ENCODE measurements around the gene GNAO1.

GNAO1 gene

DNA sequence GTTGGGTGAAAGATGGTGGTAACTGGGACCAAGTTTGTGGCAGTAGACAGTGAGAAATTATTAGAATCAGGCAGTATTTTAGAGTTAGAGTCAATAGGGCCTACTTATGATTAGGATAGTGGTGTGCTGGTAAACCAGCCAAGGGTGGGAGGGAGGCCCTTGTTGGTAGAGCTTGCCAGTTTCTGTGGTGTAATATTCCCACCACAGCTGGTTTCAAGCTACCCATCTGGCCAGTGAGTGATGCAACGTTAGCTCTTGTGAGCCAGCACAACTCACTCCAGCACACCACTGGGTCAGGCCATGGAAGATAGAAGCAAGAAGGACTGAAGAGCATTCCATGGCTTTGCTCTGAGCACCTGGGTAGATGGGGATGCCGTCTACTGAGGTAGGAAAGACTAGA, 34.9 kb downstream of the GNAO1 start:
- H3K9me3 ChIP-seq (ENCODE audit: control insufficient read depth, low read depth, low read length): no peaks in the 10 kb centered on the region

DNA sequence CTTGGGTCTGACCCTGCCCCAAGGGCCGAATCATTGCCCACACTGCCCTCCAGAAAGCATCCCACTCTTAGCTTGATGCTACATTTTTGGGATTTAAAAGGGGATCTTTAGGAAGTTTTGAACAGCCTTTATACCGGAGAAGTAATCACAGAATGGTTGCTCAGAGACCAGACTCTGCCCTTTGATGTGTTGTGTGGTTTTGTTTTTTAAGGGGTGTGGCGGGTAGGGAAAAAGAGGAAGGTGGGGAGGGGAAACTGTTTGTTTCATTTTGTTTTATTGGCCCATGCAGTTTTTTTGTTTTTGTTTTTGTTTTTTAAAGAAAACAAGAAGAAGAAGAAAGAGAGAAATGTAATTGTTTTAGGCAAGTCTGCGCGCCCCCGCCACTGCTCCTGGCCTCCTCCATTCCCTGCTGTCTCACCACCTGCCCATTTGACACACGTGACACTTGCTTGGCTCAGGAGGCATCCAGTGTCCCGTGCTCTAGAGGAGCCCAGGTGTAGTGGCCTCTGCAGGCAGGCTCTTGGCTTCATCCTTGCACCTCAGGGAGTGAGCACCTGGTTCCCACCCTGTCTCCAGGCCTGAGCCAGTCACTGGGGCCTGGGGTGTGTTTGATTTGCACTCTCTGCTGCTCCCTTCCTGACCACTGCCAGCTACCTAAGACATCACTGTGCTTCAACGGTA, 35.7 kb downstream of the GNAO1 start:
- H3K4me3 ChIP-seq (ENCODE audit: low read length): no peak overlapping the region
- no peaks in the 10 kb centered on the region for H3K27me3 ChIP-seq (ENCODE audit: control insufficient read depth, insufficient read depth, low read length)
- no peak overlapping the region for H3K27ac ChIP-seq (ENCODE audit: low read length)
- no peaks in the 10 kb centered on the region for H3K36me3 ChIP-seq (ENCODE audit: control insufficient read depth, low read depth, low read length)
- H3K4me1 ChIP-seq (ENCODE audit: control insufficient read depth, low read depth, low read length): peaks cover 6% of the 10 kb centered on the region
- H3K9ac ChIP-seq (ENCODE audit: low read length): no peak overlapping the region
- no peaks in the 10 kb centered on the region for H3K9me3 ChIP-seq (ENCODE audit: control insufficient read depth, low read depth, low read length)

More for the DNA sequence above, 34.9 kb downstream of the GNAO1 start:
- no peak overlapping the region for H3K27ac ChIP-seq (ENCODE audit: low read length)
- no peak overlapping the region for H3K4me3 ChIP-seq (ENCODE audit: low read length)
- no peak overlapping the region for H3K9ac ChIP-seq (ENCODE audit: low read length)
- H3K4me1 ChIP-seq (ENCODE audit: control insufficient read depth, low read depth, low read length): peaks cover 6% of the 10 kb centered on the region
- no peaks in the 10 kb centered on the region for H3K36me3 ChIP-seq (ENCODE audit: control insufficient read depth, low read depth, low read length)
- no peaks in the 10 kb centered on the region for H3K27me3 ChIP-seq (ENCODE audit: control insufficient read depth, insufficient read depth, low read length)

DNA sequence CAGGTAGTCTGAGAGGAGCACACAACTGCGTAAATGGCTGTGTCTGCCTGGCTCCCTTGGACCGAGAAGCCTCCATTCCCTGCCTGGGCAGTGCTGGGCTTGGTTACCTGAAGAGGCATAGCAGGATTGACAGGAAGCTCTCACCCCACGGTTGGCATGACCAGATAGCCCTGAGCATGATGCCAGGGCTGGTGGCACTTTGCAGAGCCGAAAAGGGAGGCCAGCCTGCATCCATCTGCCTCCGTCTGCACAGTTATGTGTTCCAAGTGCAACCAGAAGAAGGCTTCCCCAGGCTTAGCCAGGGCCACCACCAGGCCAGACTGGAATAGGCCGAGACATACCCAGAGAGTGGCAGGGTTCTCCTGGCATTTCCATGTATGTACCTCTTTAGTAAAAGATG, 36.6 kb downstream of the GNAO1 start:
- peaks cover 4% of the 10 kb centered on the region for H3K4me1 ChIP-seq (ENCODE audit: control insufficient read depth, low read depth, low read length)
- no peaks in the 10 kb centered on the region for H3K9me3 ChIP-seq (ENCODE audit: control insufficient read depth, low read depth, low read length)
- no peaks in the 10 kb centered on the region for H3K36me3 ChIP-seq (ENCODE audit: control insufficient read depth, low read depth, low read length)
- no peak overlapping the region for H3K4me3 ChIP-seq (ENCODE audit: low read length)
- no peak overlapping the region for H3K27ac ChIP-seq (ENCODE audit: low read length)
- H3K27me3 ChIP-seq (ENCODE audit: control insufficient read depth, insufficient read depth, low read length): no peaks in the 10 kb centered on the region
- H3K9ac ChIP-seq (ENCODE audit: low read length): no peak overlapping the region

DNA sequence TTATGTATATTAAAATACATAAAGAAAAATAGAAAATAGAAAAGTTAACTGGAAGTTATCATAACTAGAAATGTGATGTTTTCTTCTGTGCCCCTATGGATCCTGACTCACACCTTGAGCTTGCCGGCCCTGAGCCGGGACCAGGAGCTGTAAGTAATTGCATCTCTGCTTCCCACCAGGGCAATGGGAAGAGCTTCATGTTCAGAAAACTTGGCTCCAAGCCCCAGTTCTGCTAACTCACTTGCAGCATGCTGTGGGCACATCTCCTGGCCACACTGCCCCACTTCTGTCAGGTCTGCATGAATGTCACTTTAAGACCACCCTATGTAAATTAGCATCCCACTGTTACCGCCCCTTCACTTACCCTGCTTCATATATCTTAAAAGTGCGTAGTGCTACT, 37.2 kb downstream of the GNAO1 start:
- Histone ChIP-seq H3K27ac (ENCODE audit: low read length) (no peak overlapping the region), H3K4me3 (ENCODE audit: low read length) (no peak overlapping the region), H3K4me1 (ENCODE audit: control insufficient read depth, low read depth, low read length) (peaks cover 4% of the 10 kb centered on the region), H3K27me3 (ENCODE audit: control insufficient read depth, insufficient read depth, low read length) (no peaks in the 10 kb centered on the region), H3K9ac (ENCODE audit: low read length) (no peak overlapping the region), H3K36me3 (ENCODE audit: control insufficient read depth, low read depth, low read length) (no peaks in the 10 kb centered on the region), H3K9me3 (ENCODE audit: control insufficient read depth, low read depth, low read length) (no peaks in the 10 kb centered on the region)

DNA sequence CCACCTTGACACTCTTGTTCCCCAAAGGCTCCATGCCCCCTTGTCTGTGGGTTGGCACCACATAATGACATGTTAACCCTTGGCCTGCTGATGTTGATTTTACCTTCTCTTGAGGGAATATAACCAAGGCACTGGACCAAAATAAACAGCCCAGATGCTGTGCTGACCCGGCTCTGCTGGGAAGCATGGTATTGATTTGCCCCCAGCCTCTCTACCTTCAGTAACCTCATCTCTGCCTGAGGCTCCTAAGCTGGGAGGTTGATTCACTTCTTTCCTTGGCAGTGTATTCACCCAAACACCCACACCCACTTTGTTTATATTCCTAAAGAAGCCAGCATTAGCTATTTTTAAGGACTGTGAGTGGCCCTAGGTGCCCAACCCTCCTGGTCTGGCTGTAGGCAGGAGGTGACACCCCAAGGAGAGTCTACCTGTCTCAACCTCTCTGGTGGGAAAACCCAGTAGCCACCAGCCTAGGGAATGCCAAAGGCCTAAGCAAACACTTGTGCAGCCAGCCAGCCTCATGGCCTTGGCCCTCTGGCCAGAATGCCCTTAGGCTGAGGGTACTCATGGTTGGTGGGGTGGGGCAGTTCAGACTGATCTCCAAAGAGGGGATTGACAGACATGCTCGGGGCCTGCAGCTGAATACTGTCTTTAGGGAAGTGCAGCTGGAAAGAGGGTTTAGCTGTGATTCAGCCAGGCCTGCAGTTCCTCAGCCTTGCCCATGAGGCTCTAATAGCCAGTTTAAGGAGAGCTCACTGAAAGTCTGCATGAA, 42.7 kb downstream of the GNAO1 start:
- Histone ChIP-seq H3K9me3 (ENCODE audit: control insufficient read depth, low read depth, low read length) (no peaks in the 10 kb centered on the region), H3K27ac (ENCODE audit: low read length) (no peak overlapping the region), H3K27me3 (ENCODE audit: control insufficient read depth, insufficient read depth, low read length) (no peaks in the 10 kb centered on the region), H3K9ac (ENCODE audit: low read length) (no peak overlapping the region), H3K4me3 (ENCODE audit: low read length) (no peak overlapping the region), H3K36me3 (ENCODE audit: control insufficient read depth, low read depth, low read length) (no peaks in the 10 kb centered on the region), H3K4me1 (ENCODE audit: control insufficient read depth, low read depth, low read length) (peaks cover 8% of the 10 kb centered on the region)

- peaks cover 8% of the 10 kb centered on the region for H3K4me1 ChIP-seq (ENCODE audit: control insufficient read depth, low read depth, low read length)
- no peaks in the 10 kb centered on the region for H3K36me3 ChIP-seq (ENCODE audit: control insufficient read depth, low read depth, low read length)
- H3K27ac ChIP-seq (ENCODE audit: low read length): no peak overlapping the region
- H3K9me3 ChIP-seq (ENCODE audit: control insufficient read depth, low read depth, low read length): no peaks in the 10 kb centered on the region
- H3K27me3 ChIP-seq (ENCODE audit: control insufficient read depth, insufficient read depth, low read length): no peaks in the 10 kb centered on the region
- H3K9ac ChIP-seq (ENCODE audit: low read length): no peak overlapping the region
- no peak overlapping the region for H3K4me3 ChIP-seq (ENCODE audit: low read length)
Measured at GRCh38 chr16:56234737-56235136, 43.4 kb downstream of the GNAO1 start.

GRCh38 chr16:56237451-56237930, 46.2 kb downstream of the GNAO1 start:
- Histone ChIP-seq H3K4me1 (ENCODE audit: control insufficient read depth, low read depth, low read length) (peaks cover 7% of the 10 kb centered on the region), H3K27ac (ENCODE audit: low read length) (no peak overlapping the region), H3K9ac (ENCODE audit: low read length) (no peak overlapping the region), H3K4me3 (ENCODE audit: low read length) (no peak overlapping the region), H3K9me3 (ENCODE audit: control insufficient read depth, low read depth, low read length) (no peaks in the 10 kb centered on the region), H3K27me3 (ENCODE audit: control insufficient read depth, insufficient read depth, low read length) (no peaks in the 10 kb centered on the region), H3K36me3 (ENCODE audit: control insufficient read depth, low read depth, low read length) (no peaks in the 10 kb centered on the region)

DNA sequence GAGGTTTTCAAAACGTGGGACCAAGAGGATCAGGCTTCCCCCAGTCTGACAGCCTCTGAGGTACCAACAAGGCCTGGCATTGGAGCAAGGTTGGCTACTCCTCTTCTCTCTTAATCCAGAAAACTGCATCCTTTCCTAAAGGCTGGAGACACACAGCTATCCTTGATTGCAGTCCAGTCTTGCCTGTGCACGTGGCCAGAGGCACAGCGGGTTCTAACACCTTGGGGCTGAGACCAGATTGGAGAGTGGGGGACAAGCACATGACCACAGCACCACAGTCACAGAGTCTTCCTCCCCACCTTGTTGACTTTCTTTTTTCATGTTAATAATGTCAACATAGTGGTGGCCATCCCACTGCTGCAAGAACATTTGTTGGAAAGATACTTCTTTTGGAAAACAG, 46.9 kb downstream of the GNAO1 start:
- Histone ChIP-seq H3K27ac (ENCODE audit: low read length) (no peak overlapping the region), H3K36me3 (ENCODE audit: control insufficient read depth, low read depth, low read length) (no peaks in the 10 kb centered on the region), H3K9me3 (ENCODE audit: control insufficient read depth, low read depth, low read length) (no peaks in the 10 kb centered on the region), H3K4me3 (ENCODE audit: low read length) (no peak overlapping the region), H3K27me3 (ENCODE audit: control insufficient read depth, insufficient read depth, low read length) (no peaks in the 10 kb centered on the region), H3K4me1 (ENCODE audit: control insufficient read depth, low read depth, low read length) (peaks cover 4% of the 10 kb centered on the region), H3K9ac (ENCODE audit: low read length) (no peak overlapping the region)

GRCh38 chr16:56241596-56241995, 50.3 kb downstream of the GNAO1 start:
- peaks cover 4% of the 10 kb centered on the region for H3K4me1 ChIP-seq (ENCODE audit: control insufficient read depth, low read depth, low read length)

GRCh38 chr16:56242740-56243139, 51.5 kb downstream of the GNAO1 start:
- no peaks in the 10 kb centered on the region for H3K27me3 ChIP-seq (ENCODE audit: control insufficient read depth, insufficient read depth, low read length)
- no peak overlapping the region for H3K4me3 ChIP-seq (ENCODE audit: low read length)
- no peaks in the 10 kb centered on the region for H3K9me3 ChIP-seq (ENCODE audit: control insufficient read depth, low read depth, low read length)
- peaks cover 4% of the 10 kb centered on the region for H3K4me1 ChIP-seq (ENCODE audit: control insufficient read depth, low read depth, low read length)
- H3K36me3 ChIP-seq (ENCODE audit: control insufficient read depth, low read depth, low read length): no peaks in the 10 kb centered on the region
- no peak overlapping the region for H3K9ac ChIP-seq (ENCODE audit: low read length)
- H3K27ac ChIP-seq (ENCODE audit: low read length): no peak overlapping the region

More at GRCh38 chr16:56241596-56241995, 50.3 kb downstream of the GNAO1 start:
- H3K27ac ChIP-seq (ENCODE audit: low read length): no peak overlapping the region
- H3K9ac ChIP-seq (ENCODE audit: low read length): no peak overlapping the region
- H3K27me3 ChIP-seq (ENCODE audit: control insufficient read depth, insufficient read depth, low read length): no peaks in the 10 kb centered on the region
- no peaks in the 10 kb centered on the region for H3K36me3 ChIP-seq (ENCODE audit: control insufficient read depth, low read depth, low read length)
- H3K4me3 ChIP-seq (ENCODE audit: low read length): no peak overlapping the region
- no peaks in the 10 kb centered on the region for H3K9me3 ChIP-seq (ENCODE audit: control insufficient read depth, low read depth, low read length)

GRCh38 chr16:56244612-56245011, 53.3 kb downstream of the GNAO1 start:
- Histone ChIP-seq H3K9ac (ENCODE audit: low read length) (no peak overlapping the region), H3K4me3 (ENCODE audit: low read length) (no peak overlapping the region), H3K36me3 (ENCODE audit: control insufficient read depth, low read depth, low read length) (no peaks in the 10 kb centered on the region), H3K27me3 (ENCODE audit: control insufficient read depth, insufficient read depth, low read length) (no peaks in the 10 kb centered on the region), H3K9me3 (ENCODE audit: control insufficient read depth, low read depth, low read length) (no peaks in the 10 kb centered on the region), H3K27ac (ENCODE audit: low read length) (no peak overlapping the region), H3K4me1 (ENCODE audit: control insufficient read depth, low read depth, low read length) (no peaks in the 10 kb centered on the region)

DNA sequence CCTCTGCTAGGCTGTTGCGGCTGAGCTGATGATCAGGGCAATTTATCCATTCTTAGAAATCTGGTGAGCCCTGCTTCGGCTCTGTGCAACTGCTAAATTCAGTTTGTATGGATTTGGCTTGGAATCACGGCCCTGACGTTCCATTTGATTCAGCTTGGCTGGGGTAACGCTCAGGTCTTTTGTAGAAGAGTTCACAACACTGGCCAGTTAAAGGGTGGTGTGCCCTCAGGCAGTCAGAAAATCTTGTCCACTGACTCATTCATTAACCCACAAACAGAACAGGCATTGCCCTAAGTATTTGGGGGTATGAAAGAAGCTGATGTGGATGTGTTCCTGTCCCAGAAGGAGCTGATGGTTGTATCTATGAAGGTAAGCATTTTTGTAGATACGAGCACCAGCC, 53.9 kb downstream of the GNAO1 start:
- no peaks in the 10 kb centered on the region for H3K9me3 ChIP-seq (ENCODE audit: control insufficient read depth, low read depth, low read length)
- no peak overlapping the region for H3K27ac ChIP-seq (ENCODE audit: low read length)
- H3K4me3 ChIP-seq (ENCODE audit: low read length): no peak overlapping the region
- no peaks in the 10 kb centered on the region for H3K4me1 ChIP-seq (ENCODE audit: control insufficient read depth, low read depth, low read length)
- H3K36me3 ChIP-seq (ENCODE audit: control insufficient read depth, low read depth, low read length): no peaks in the 10 kb centered on the region
- no peaks in the 10 kb centered on the region for H3K27me3 ChIP-seq (ENCODE audit: control insufficient read depth, insufficient read depth, low read length)
- no peak overlapping the region for H3K9ac ChIP-seq (ENCODE audit: low read length)

All from iPS-18a (cell line).